Activated gamma-delta T cell treated with Interleukin-2 at 50 U/mL for 16 hours (primary cell): ENCODE data around the gene ATXN1L.
"Not testable (repeated sequence)": the region's sequence is repeated elsewhere in the genome, so short reads cannot be mapped to it uniquely, and the experiment has no call there.

Experiments used
- DNase-seq: peaks from one replicate; pipeline ENCODE4 v3.0.0-alpha.2; 2020

Gene ATXN1L, protein sequence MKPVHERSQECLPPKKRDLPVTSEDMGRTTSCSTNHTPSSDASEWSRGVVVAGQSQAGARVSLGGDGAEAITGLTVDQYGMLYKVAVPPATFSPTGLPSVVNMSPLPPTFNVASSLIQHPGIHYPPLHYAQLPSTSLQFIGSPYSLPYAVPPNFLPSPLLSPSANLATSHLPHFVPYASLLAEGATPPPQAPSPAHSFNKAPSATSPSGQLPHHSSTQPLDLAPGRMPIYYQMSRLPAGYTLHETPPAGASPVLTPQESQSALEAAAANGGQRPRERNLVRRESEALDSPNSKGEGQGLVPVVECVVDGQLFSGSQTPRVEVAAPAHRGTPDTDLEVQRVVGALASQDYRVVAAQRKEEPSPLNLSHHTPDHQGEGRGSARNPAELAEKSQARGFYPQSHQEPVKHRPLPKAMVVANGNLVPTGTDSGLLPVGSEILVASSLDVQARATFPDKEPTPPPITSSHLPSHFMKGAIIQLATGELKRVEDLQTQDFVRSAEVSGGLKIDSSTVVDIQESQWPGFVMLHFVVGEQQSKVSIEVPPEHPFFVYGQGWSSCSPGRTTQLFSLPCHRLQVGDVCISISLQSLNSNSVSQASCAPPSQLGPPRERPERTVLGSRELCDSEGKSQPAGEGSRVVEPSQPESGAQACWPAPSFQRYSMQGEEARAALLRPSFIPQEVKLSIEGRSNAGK

GRCh38 chr16:71845639-71846430 lies at the start of gene ATXN1L:
TSS of gene ATXN1L (plus strand) at chr16:71845976. CDS start at chr16:71849741, 3,765 bp downstream.
- DNase-seq, result peak; percentile 89

DNA sequence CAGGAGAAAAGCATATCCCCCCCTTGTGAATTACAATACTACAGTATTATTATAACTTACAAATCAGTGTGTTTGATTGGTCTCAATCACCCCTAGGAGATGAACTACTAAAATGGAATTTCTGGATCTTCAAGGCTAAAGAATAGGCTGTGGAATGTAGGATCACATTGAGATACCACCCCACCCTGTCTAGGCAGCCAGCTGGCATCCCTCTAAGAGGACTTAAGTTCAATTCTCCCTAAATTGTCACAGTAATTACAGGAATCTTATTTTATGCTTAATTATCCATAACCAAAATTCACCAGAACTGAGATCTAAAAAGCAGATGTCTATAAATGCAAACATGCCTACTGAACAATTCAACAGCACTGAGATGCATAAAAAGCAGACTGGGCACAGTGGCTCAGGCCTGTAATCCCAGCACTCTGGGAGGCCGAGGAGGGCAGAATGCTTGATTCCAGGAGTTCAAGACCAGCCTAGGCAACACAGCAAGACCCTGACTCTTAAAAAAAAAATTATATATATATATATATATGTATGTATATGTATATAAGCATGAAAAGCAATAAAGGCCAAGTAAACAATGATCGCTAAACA lies 49.2 kb upstream of the ATXN1L start:
- DNase-seq, result no peak

- DNase-seq, result no peak
These were observed 42.5 kb upstream of the ATXN1L start for GRCh38 chr16:71803305-71803690.

DNA sequence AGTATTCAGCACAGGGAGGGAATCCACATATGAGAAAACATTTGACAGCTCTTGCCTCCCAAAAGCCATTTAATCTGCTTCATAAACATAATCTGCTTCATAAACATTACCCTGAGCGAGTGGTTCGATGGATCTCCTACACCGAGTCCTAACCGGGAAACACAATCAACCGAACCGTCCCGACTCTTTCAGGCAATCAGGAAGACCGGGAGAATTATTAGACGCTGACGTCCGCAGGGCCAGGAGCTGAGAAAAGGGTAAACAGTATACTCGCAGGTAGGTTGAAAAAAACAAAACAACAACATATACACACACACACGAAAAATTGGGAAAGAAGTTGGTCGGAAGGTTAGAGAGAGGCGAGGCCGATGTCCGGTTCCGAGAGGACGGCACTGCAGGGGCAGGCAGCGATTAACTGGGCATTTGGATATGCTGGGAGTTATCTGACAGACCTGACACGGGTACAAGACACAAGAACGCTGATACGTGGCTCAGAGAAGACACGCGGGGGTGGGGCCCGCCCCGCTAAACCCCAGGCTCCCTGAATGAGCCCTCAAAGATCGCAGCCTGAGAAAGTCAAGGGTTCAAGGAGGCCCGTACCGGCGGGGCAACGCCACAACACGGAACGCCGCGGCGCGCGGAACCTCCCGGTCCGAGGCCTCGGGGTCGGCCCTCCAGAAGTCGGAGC lies 37.7 kb upstream of the ATXN1L start:
- DNase-seq, result no peak

DNA sequence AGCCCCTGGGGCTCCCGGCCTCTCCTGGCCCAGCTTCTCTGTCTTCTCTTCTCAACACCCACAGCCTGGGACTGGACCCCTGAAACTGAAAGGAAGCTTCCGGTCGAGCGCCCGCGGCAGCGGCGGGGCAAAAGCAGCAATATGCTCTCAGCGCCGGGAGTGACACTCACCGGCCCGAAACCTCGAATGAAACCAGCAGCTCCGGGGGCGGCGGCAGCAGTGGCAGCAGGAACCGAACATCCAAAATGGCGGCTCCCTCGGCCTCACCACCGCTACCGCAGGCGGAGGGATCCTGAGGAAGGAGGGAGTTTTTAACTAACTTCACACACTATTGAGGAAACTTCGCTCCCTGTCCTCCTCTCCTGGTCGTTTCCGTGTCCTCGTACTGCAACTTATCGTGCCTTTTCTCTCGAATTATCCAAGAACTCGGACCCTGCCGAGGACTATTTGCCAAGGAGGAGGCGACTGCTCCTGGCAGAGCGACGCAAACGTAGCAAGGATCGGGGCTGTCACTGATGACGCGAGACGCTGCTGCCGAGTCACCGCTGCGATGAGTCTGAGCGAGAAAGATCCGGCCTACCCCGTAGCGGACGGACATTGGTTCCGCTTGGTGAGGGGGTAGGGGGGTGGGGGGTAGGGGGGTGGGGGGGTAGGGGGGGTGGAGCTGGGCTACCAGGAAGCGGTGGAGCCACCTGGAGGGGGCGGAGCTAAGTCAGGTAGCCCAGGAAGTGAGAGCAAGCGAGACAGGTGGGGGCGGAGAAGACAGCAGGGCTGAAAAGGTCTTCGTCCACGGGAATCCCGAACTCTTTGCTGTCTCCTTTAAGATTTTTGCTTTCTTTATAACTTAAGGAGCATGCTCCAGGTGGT lies 37.0 kb upstream of the ATXN1L start, which contains the start of gene AP1G1:
AP1G1 (minus strand) TSS at position 242 of the 867 bp plus-strand sequence. CDS start 19,355 bp downstream, outside the sequence.
- peak; percentile 90 for DNase-seq

DNA sequence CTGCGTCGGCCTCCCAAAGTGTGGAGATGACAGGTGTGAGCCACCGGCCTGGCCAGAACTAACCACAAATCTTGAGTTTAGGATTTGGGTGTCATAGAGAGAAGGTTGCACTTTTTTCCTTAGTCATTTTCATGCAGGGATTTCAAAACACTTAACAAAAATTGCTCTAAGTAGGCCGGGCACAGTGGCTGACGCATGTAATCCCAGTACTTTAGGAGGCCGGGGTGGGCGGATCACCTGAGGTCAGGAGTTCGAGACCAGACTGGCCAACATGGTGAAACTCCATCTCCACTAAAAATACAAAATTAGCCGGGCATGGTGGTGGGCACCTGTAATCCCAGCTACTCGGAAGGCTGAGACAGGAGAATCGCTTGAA lies 35.6 kb upstream of the ATXN1L start:
- DNase-seq, result not testable (repeated sequence)

DNA sequence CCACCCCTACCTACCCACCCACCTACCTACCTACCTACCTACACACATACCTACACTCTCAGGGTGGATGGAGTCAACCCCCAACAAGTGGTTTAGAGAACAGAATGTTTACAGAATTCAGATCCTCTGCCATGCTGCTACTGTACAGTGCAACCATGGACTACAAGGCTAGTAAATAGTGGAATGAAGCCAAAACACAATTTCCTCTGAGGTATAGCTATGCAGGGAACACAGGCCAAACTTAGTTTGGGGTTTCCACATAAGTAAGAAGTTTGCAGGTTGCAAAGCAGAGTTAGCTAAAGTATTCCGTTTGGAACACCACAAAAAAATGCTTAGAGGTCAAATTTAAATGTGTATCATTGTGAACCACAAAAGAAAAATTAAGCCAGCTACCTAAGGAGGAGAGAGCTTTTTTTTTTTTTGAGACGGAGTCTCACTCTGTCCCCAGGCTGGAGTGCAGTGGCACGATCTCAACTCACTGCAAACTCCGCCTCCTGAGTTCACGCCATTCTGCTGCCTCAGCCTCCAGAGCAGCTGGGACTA lies 34.4 kb upstream of the ATXN1L start:
- DNase-seq, result no peak

DNA sequence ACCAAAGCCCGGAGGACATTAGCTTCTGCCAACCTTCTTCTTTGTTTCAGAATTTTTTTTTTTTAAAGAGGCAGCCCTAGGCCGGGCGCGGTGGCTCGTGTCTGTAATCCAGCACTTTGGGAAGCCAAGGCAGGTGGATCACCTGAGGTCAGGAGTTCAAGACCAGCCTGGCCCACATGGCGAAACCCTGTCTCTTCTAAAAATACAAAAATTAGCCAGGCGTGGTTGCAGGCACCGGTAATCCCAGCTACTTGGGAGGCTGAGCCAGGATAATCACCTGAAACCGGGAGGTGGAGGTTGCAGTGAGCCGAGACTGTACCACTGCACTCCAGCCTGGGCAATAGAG lies 28.6 kb upstream of the ATXN1L start:
- not testable (repeated sequence) for DNase-seq

DNA sequence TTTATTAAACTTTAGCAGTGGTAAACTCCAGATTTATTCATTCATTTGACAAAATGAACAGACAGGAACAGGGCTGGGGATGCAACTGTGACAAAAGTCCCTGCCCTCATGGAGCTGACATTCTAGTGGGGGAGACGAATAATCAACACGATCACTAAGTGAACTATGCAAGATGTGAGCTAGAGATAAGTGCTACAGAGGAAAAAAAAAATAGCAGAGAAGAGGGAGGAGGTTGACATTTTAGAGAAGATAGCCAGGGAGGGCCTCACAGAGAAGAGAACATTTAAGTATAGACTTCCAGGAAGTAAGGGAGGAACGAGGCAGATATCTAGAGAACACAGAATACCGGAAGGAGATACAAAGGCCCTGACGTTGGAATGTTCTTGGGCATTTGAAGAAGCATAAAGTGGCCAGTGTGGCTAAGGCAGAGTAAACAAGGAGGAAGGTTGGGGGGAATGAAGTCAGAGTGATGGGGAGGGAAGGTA lies 19.2 kb upstream of the ATXN1L start:
- DNase-seq, result no peak

DNA sequence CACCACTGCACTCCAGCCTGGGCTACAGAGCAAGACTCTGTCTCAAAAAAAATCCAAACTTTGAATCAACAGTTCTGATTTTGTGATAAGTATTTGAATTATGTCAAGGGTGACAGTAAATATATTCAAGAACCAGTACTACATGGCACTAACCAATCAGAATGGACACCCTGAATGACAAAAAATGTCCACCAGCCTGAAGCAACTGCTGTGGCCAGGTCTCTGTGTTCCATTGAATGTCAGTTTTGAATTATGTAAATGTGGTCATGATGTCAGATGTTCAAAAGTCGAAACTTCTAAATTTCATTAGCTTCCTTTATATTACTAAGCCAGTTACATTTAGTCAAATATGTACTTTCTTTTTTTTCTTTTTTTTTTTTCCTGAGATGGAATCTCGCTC lies 15.4 kb upstream of the ATXN1L start:
- no peak for DNase-seq

DNA sequence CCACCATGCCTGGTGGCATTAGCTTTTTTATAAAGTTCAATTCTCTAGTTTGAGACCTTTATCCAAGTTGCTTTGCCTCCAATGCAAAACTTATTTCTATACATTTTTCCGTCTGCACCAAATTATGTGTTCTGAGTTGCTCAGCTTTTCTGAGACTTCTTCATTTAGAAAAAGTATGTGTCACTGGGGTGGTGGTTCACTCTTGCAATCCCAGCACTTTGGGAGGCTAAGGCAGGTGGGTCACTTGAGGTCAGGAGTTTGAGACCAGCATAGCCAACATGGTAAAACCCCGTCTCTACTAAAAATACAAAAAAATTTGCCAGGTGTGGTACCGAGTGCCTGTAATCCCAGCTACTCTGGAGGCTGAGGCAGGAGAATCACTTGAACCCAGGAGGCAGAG lies 14.1 kb upstream of the ATXN1L start:
- not testable (repeated sequence) for DNase-seq

GRCh38 chr16:71832112-71832511 lies 13.7 kb upstream of the ATXN1L start:
- not testable (repeated sequence) for DNase-seq

- no peak for DNase-seq
These were observed 11.5 kb upstream of the ATXN1L start for GRCh38 chr16:71834291-71834690.

DNA sequence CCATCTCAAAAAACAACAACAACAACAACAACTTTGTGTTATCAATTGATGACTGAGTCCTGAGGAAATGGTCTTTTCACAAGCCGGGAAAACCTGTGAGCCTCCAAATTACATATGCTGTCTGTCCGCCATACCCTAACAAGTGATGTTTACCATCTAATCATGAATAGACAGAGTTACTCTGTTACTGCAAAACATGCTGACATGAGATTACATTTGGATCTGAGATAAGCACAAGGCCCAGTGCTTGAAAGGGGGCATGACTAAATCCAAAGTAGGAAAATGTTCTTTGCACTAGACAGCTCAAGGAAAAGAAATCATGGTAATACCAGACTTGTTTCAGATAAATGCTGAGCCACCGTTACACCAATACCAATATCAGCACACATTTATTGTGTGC lies 8.6 kb upstream of the ATXN1L start:
- DNase-seq, result no peak

DNA sequence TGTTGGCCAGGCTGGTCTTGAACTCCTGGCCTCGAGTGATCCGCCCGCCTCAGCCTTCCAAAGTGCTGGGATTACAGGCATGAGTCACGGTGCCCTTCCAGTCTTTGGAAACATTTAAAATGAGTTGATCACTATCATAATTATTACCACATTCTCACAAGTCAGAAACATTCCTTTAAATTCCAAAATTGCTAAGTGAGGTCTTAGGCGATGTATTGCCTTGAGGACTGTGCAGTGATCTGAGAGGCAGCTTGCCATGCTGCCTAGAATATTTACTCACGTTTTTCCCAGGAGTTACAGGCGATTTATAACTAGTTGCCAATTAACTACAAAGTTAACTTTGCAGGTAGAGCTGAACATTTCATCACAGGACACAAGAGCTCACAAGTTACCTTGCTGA lies 5.7 kb upstream of the ATXN1L start:
- DNase-seq, result no peak

- no peak for DNase-seq
These were observed 2.2 kb upstream of the ATXN1L start for GRCh38 chr16:71843572-71843971.

- DNase-seq, result no peak
These were observed 655 bp downstream of the ATXN1L start for GRCh38 chr16:71846431-71846830.

- no peak for DNase-seq
These were observed 1.3 kb downstream of the ATXN1L start for GRCh38 chr16:71847096-71847495.

DNA sequence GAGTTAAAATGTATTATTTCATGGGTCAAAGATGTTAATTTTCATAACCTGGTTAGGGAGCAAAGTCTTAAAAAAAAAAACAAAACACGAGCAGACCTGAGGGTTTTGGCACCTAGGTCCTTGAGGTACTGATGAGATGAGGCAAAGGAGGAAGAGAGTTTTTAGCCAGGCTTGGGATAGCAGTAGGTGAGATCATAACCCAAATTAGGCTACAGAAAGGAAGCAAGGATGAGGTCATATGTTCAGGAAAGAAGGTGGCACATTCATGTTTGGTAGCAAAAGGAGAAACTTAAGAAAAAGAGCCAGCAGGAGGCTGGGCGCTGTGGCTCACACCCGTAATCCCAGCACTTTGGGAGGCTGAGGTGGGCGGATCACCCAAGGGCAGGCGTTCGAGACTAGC lies 2.8 kb downstream of the ATXN1L start:
- DNase-seq, result no peak

DNA sequence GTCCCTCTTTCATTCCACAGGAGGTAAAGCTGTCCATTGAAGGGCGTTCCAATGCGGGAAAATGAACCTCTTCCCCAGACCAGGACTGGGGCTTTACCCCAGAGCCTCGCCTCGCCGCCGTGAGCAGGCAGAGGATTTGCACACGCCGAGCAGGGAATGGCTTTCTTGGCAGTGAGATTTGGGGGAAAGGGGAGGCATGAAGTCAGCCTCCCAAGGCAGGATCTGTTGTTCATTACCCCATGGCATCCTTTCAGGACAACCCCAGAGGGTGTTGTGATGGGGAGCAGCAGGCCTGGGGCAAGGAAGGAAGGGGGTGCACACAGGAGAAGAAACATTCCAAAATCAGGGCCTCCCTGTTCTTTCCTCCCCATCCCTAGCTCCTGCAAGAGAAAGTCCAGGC lies 6.0 kb downstream of the ATXN1L start:
- DNase-seq, result no peak

- no peak for DNase-seq
These were observed 6.4 kb downstream of the ATXN1L start for GRCh38 chr16:71852158-71852557.
